B cell (primary cell): ENCODE data around the gene ACAD8. TPM values are rescaled to one million over a fixed set of nuclear protein-coding genes. Genes with fewer than 3 reads are reported as not detected.
"Not testable (repeated sequence)": the region's sequence is repeated elsewhere in the genome, so short reads cannot be mapped to it uniquely, and the experiment has no call there.

Experiments used
- ATAC-seq: fragments of 200-7000 bp; cut with Tn5 transposase; one replicate; pipeline ENCODE4 v1.10.0; 2021; ENCODE audit warnings: low read depth, mild to moderate bottlenecking, moderate number of reproducible peaks, moderate library complexity
- CTCF ChIA-PET: fragments of 350-600 bp; sonication (Branson Sonifier 250); formaldehyde crosslinking; loops from one replicate; lab custom pipeline; 2021; ENCODE audit warnings: antibody characterized with exemption, inconsistent platforms; lab: Charles Lee
- POLR2A ChIA-PET: fragments of 350-600 bp; sonication (Branson Sonifier 250); formaldehyde crosslinking; loops from one replicate; lab custom pipeline; 2021; ENCODE audit warnings: antibody characterized with exemption; lab: Charles Lee
- DNase-seq: peaks from one replicate; pipeline ENCODE4 v3.0.0; 2013
- H2AFZ ChIP-seq: 2 replicates; pipeline ENCODE4 v1.6.1; 2012; ENCODE audit warnings: mild to moderate bottlenecking, low read depth, low read length; ENCODE audit not compliant: insufficient read depth, poor library complexity, severe bottlenecking
- H3K27ac ChIP-seq, 2 donors: 1 replicate in 1 of 2; 2 replicates in 1 of 2; pipeline ENCODE4 v1.5.1; 2012 to 2013; ENCODE audit warnings: low read length in 2 of 2, mild to moderate bottlenecking in 2 of 2, moderate library complexity in 1 of 2
- H3K27me3 ChIP-seq, 4 experiments: fragments of 200-600 bp in 1 of 4; sonication (generic) in 1 of 4; replicated peaks in 1 of 4; 1 replicate in 2 of 4; 2 replicates in 2 of 4; pipeline versions ENCODE4 v1.6.1 to v1.7.0; 2013 to 2016; ENCODE audit warnings: low read length in 3 of 4, mild to moderate bottlenecking in 2 of 4, mixed read lengths in 1 of 4, moderate library complexity in 1 of 4; ENCODE audit not compliant: insufficient read depth in 4 of 4, control insufficient read depth in 3 of 4; ENCODE audit errors: control extremely low read depth in 1 of 4
- H3K36me3 ChIP-seq, 2 experiments: replicated peaks in 1 of 2; 1 replicate in 1 of 2; 2 replicates in 1 of 2; pipeline versions ENCODE4 v1.6.1 to v1.7.1; 2013; ENCODE audit warnings: low read length in 1 of 2; ENCODE audit not compliant: insufficient read depth in 2 of 2, control insufficient read depth in 1 of 2; ENCODE audit errors: control extremely low read depth in 1 of 2, extremely low read depth in 1 of 2
- H3K4me1 ChIP-seq, 2 donors: fragments of 200-600 bp in 1 of 2; sonication (generic) in 1 of 2; 1 replicate in 1 of 2; 2 replicates in 1 of 2; pipeline versions ENCODE4 v1.5.1 to v1.6.1; 2013 to 2017; ENCODE audit warnings: low read length in 2 of 2; ENCODE audit not compliant: control insufficient read depth in 2 of 2, insufficient read depth in 2 of 2
- H3K4me2 ChIP-seq: replicated peaks from 2 replicates; pipeline ENCODE3; 2012; ENCODE audit warnings: mild to moderate bottlenecking, low read depth, low read length; ENCODE audit not compliant: poor library complexity, severe bottlenecking
- H3K4me3 ChIP-seq, 5 experiments: fragments of 200-600 bp in 1 of 5; sonication (generic) in 1 of 5; 1 replicate in 3 of 5; 2 replicates in 2 of 5; pipeline versions ENCODE4 v1.5.1 to v1.7.0; 2011 to 2016; ENCODE audit warnings: low read length in 4 of 5, mild to moderate bottlenecking in 4 of 5, low read depth in 2 of 5, control low read depth in 1 of 5, moderate library complexity in 1 of 5; ENCODE audit not compliant: insufficient read depth in 1 of 5; ENCODE audit errors: control extremely low read depth in 1 of 5, extremely low read depth in 1 of 5
- H3K79me2 ChIP-seq: fragments of 200-600 bp; sonication (generic); one replicate; pipeline ENCODE4 v1.6.0; 2016; ENCODE audit warnings: low read length; ENCODE audit not compliant: control insufficient read depth, insufficient read depth
- H3K9ac ChIP-seq: fragments of 200-600 bp; sonication (generic); 2 replicates; pipeline ENCODE4 v1.6.1; 2017; ENCODE audit warnings: mild to moderate bottlenecking, low read length, moderate library complexity
- H3K9me3 ChIP-seq, 3 donors: one replicate each; pipeline versions ENCODE4 v1.6.1 to v1.7.1; 2013; ENCODE audit warnings: low read length in 2 of 3; ENCODE audit not compliant: control insufficient read depth in 2 of 3, insufficient read depth in 1 of 3; ENCODE audit errors: control extremely low read depth in 1 of 3
- H4K20me1 ChIP-seq: 2 replicates; pipeline ENCODE4 v1.6.0; 2012; ENCODE audit warnings: mild to moderate bottlenecking, low read length; ENCODE audit not compliant: insufficient read depth, control insufficient read depth, poor library complexity, severe bottlenecking
- H3K27ac Mint-ChIP-seq: one replicate; pipeline ENCODE4 v1.8.0; 2021; ENCODE audit warnings: mixed read lengths
- H3K27me3 Mint-ChIP-seq: one replicate; pipeline ENCODE4 v1.8.0; 2021; ENCODE audit warnings: mixed read lengths
- H3K4me1 Mint-ChIP-seq: one replicate; pipeline ENCODE4 v1.8.0; 2021; ENCODE audit warnings: mixed read lengths
- H3K4me3 Mint-ChIP-seq: one replicate; pipeline ENCODE4 v1.8.0; 2021; ENCODE audit warnings: mixed read lengths
- H3K9me3 Mint-ChIP-seq: one replicate; pipeline ENCODE4 v1.8.0; 2022; ENCODE audit warnings: mixed read lengths; ENCODE audit not compliant: insufficient read depth
- WGBS: methylation state at CpG from one replicate; pipeline ENCODE4 v1.1.5; 2013; ENCODE audit warnings: missing lambda C conversion rate; ENCODE audit not compliant: insufficient coverage; 5-methylcytosine and 5-hydroxymethylcytosine counted together
- intact Hi-C: fragments of 100-400 bp; cut with micrococcal nuclease; formaldehyde crosslinking; loops from one replicate; pipeline ENCODE4 v1.10.0; 2022
- polyA plus RNA-seq: library from polyadenylated mRNA; depleted of rRNA; stranded (reverse); fragments of >200 nt; gene quantifications from 2 replicates; pipeline ENCODE4 v1.2.3, GENCODE V29; 2012
- total RNA-seq, 2 donors: library from RNA; stranded (reverse); fragments of 120-200 nt in 1 of 2; gene quantifications; 1 replicate in 1 of 2; 2 replicates in 1 of 2; pipeline versions ENCODE4 v1.2.3 to v1.2.4, GENCODE V29; 2013 to 2022
- TF ChIP-seq, protein P1 (sequence below): fragments of 200-600 bp; IDR thresholded peaks from one replicate; pipeline ENCODE4 v1.8.0; 2022; ENCODE audit warnings: antibody characterized with exemption, mild to moderate bottlenecking

The ACAD8 gene
- total and polyA plus RNA-seq, 2 donors (not counting 1 experiment from before 2014, with no cell fraction given) = 26.5 to 33.6 TPM

DNA sequence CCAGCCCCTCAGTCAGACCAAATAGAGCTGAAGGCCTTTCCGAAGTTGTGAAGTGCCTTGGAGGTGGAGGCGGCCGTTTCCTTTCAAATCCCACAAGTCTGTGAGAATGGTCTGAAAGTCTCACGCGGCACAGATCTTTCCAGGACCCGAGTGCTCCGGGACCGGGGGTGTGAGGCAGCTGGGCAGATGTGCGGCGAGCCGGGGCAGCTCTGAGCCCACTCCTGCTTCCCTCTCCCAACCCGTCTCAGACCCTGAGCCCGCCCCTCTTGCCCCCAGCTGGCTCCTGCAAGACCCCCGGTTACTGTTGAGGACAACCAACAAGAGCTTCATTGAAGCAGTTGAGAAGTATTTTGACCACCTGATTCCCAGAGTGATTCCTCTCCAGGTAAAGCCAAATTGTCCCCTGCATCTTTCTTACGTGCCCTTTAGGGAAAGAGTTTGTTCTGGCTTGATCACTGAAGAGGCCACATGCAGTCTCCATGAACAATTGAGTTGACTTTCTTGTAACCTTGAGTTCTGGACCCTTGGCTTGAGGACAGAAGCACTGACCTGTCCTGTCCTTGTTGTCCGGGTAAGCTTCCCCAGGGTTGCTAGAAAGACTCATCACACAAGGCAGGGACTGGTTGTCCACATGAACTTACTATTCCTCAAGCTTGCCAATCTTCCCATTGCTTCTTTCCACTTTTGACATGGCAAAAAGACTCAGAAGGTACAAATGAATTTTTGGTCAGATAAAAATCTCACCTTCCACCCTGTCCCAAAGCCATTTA lies 30.3 kb downstream of the ACAD8 start:
- no peak overlapping the region for H3K27ac Mint-ChIP-seq
- H3K9ac ChIP-seq = no peak overlapping the region
- intact Hi-C loops = no loop called here
- no peak for ATAC-seq
- no peaks in the 10 kb centered on the region for H4K20me1 ChIP-seq
- H3K27me3 Mint-ChIP-seq = peaks cover 42% of the 10 kb centered on the region
- no peak overlapping the region for H3K4me3 Mint-ChIP-seq
- no peak overlapping the region for H3K4me2 ChIP-seq
- H3K9me3 Mint-ChIP-seq = peaks cover 4% of the 10 kb centered on the region
- TF ChIP-seq, protein P1, sequence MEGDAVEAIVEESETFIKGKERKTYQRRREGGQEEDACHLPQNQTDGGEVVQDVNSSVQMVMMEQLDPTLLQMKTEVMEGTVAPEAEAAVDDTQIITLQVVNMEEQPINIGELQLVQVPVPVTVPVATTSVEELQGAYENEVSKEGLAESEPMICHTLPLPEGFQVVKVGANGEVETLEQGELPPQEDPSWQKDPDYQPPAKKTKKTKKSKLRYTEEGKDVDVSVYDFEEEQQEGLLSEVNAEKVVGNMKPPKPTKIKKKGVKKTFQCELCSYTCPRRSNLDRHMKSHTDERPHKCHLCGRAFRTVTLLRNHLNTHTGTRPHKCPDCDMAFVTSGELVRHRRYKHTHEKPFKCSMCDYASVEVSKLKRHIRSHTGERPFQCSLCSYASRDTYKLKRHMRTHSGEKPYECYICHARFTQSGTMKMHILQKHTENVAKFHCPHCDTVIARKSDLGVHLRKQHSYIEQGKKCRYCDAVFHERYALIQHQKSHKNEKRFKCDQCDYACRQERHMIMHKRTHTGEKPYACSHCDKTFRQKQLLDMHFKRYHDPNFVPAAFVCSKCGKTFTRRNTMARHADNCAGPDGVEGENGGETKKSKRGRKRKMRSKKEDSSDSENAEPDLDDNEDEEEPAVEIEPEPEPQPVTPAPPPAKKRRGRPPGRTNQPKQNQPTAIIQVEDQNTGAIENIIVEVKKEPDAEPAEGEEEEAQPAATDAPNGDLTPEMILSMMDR = no peak
- no peaks in the 10 kb centered on the region for H3K4me1 Mint-ChIP-seq
- H3K4me3 ChIP-seq = no peak overlapping the region
- ChIA-PET CTCF (no interaction called here), POLR2A (no interaction called here)
- H3K4me1 ChIP-seq = no peaks in the 10 kb centered on the region
- peaks cover 0 to 1% (median 0%) of the 10 kb centered on the region in 3 donors for H3K9me3 ChIP-seq
- no peaks in the 10 kb centered on the region for H3K36me3 ChIP-seq
- H3K27me3 ChIP-seq = peaks cover 0 to 11% (median 2%) of the 10 kb centered on the region in 4 experiments
- WGBS = 89% methylated on average over 16 of the region's 16 CpGs
- no peak for DNase-seq
- no peak overlapping the region for H3K27ac ChIP-seq
- H3K79me2 ChIP-seq = no peaks in the 10 kb centered on the region
- H2AFZ ChIP-seq = no peak overlapping the region

DNA sequence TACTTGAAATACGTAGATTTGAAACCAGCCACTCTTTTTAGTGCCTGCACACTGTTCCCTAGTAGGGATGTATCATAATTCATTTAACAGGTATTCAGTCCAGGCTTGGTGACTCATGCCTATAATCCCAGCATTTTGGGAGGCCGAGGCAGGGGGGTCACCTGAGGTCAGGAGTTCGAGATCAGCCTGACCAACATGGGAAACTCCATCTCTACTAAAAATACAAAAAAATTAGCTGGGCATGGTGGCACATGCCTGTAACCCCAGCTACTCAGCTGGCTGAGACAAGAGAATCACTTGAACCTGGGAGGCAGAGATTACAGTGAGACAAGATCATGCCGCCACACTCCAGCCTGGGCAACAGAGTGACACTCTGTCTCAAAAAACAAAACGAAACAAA lies 31.0 kb downstream of the ACAD8 start:
- intact Hi-C loops, DNase-seq, H3K27ac ChIP-seq, H3K4me1 Mint-ChIP-seq, ATAC-seq, H3K4me3 Mint-ChIP-seq, POLR2A ChIA-PET, CTCF ChIA-PET, H3K9ac ChIP-seq, H3K4me1 ChIP-seq, H3K36me3 ChIP-seq, H3K9me3 ChIP-seq, H3K9me3 Mint-ChIP-seq, H2AFZ ChIP-seq, H3K4me2 ChIP-seq, H4K20me1 ChIP-seq, H3K27ac Mint-ChIP-seq, H3K4me3 ChIP-seq, H3K79me2 ChIP-seq, H3K27me3 ChIP-seq: not testable (repeated sequence)
- WGBS = 81% methylated on average over 3 of the region's 5 CpGs
- H3K27me3 Mint-ChIP-seq = peaks cover 37% of the 10 kb centered on the region
